ENCODE measurements around the gene SHROOM3. TPM values are rescaled to one million over a fixed set of nuclear protein-coding genes. Genes with fewer than 3 reads are reported as not detected.

The SHROOM3 gene
- total RNA-seq, 1 experiment from 2014 or later = 27.6 TPM

GRCh38 chr4:76435528-76436319 lies 695 bp downstream of the SHROOM3 start:
- Histone ChIP-seq H3K18ac (ENCODE audit: insufficient read length, low read depth, low read length) (peak overlapping the region; percentile 93), H4K91ac (ENCODE audit: insufficient read length, low read depth, low read length) (no peak overlapping the region), H2BK120ac (ENCODE audit: low read depth, low read length, poor library complexity, severe bottlenecking) (no peak overlapping the region), H2AK5ac (ENCODE audit: insufficient read length, low read length) (no peak overlapping the region), H4K20me1 (ENCODE audit: control insufficient read depth, insufficient read depth, insufficient read length) (no peaks in the 10 kb centered on the region), H3K23ac (ENCODE audit: insufficient read length, low read depth, low read length) (no peak overlapping the region), H3K4ac (ENCODE audit: low read depth, low read length) (no peak overlapping the region), H3K14ac (ENCODE audit: insufficient read depth, low read length) (no peak overlapping the region), H3K23me2 (ENCODE audit: insufficient read length, low read depth, low read length, poor library complexity, severe bottlenecking) (peaks cover 4% of the 10 kb centered on the region), H3T11ph (ENCODE audit: low read length) (peak overlapping the region; percentile 24), H4K5ac (ENCODE audit: insufficient read length, low read depth, low read length) (no peak overlapping the region), H3K9me3 (ENCODE audit: control insufficient read depth, low read depth, low read length) (no peaks in the 10 kb centered on the region), H2BK12ac (ENCODE audit: insufficient read length, low read depth, low read length) (no peak overlapping the region), H3K27ac (ENCODE audit: insufficient read length, low read depth, low read length) (peak overlapping the region; percentile 10), H3K4me1 (ENCODE audit: insufficient read depth, low read length) (peaks cover 7% of the 10 kb centered on the region), H3K27me3 (ENCODE audit: insufficient read depth, low read length) (no peaks in the 10 kb centered on the region), H3K4me2 (ENCODE audit: insufficient read depth, insufficient read length, low read length) (peak overlapping the region; percentile 50), H2BK15ac (ENCODE audit: low read depth, low read length) (no peak overlapping the region), H3K9ac (ENCODE audit: extremely low read depth, insufficient read length, low read length) (peak overlapping the region; percentile 15), H3K79me2 (ENCODE audit: insufficient read depth, low read length) (no peaks in the 10 kb centered on the region), H4K8ac (replicated peaks; ENCODE audit: insufficient read length, low read depth, low read length) (no peak overlapping the region), H3K56ac (ENCODE audit: insufficient read length, low read depth, low read length) (no peak overlapping the region), H2BK5ac (ENCODE audit: insufficient read length, low read length) (no peak overlapping the region), H2BK20ac (ENCODE audit: low read depth, low read length, poor library complexity, severe bottlenecking) (no peak overlapping the region), H3K79me1 (ENCODE audit: insufficient read depth, low read depth, low read length, poor library complexity, severe bottlenecking) (no peaks in the 10 kb centered on the region), H2AFZ (ENCODE audit: low read length) (peak overlapping the region; percentile 4)
- no CpG with 5 or more reads among the region's 7 CpGs for WGBS (ENCODE audit: extremely low coverage, insufficient read length, low lambda C conversion rate)
- Mint-ChIP-seq H3K4me1 (peaks cover 46 to 47% of the 10 kb centered on the region in 2 experiments), H3K27ac (peak overlapping the region; percentile 95 to 99 (median 98)), H3K36me3 (ENCODE audit: insufficient read depth in 1 of 3, low read depth in 3 of 3) (peaks cover 3 to 13% (median 9%) of the 10 kb centered on the region in 3 experiments; a peak in 5 of 7 replicates), H3K4me3 (peak overlapping the region; percentile 73 to 83), H3K9me3 (peaks cover 0 to 4% of the 10 kb centered on the region in 2 experiments; a peak in 1 of 5 replicates), H3K27me3 (ENCODE audit: low read depth) (no peaks in the 10 kb centered on the region)
- TF ChIP-seq, protein P1, sequence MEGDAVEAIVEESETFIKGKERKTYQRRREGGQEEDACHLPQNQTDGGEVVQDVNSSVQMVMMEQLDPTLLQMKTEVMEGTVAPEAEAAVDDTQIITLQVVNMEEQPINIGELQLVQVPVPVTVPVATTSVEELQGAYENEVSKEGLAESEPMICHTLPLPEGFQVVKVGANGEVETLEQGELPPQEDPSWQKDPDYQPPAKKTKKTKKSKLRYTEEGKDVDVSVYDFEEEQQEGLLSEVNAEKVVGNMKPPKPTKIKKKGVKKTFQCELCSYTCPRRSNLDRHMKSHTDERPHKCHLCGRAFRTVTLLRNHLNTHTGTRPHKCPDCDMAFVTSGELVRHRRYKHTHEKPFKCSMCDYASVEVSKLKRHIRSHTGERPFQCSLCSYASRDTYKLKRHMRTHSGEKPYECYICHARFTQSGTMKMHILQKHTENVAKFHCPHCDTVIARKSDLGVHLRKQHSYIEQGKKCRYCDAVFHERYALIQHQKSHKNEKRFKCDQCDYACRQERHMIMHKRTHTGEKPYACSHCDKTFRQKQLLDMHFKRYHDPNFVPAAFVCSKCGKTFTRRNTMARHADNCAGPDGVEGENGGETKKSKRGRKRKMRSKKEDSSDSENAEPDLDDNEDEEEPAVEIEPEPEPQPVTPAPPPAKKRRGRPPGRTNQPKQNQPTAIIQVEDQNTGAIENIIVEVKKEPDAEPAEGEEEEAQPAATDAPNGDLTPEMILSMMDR (conservative IDR thresholded peaks at IDR 0.05) = peak; percentile 42; the same call in 2 of the 3 replicates
- DNase-seq = no peak
